ENCODE results near the gene GNPTG.

DNA sequence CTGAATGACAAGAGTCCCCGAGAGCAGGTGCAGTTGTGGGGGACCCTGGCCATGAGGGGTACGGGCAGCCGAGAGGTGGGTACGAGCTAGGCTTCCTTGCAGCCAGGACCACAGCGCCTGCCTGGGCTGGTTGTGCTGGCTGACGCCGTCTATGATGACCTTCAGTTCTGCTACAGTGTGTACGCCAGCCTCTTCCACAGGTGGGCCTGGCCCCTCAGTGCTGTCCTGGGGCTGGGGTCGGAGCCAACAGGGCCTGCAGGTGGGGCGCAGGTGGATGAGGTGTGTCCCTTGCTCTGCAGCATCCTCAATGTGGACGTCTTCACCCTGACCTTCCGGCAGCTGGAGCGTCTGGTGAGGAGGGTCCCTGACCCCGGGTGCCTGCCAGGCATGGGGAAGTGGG, 7.2 kb upstream of the GNPTG start:
- no peak for TF ChIP-seq CTCF (IDR thresholded peaks at IDR 0.05 in 4 of 5, conservative IDR thresholded peaks at IDR 0.05 in 1 of 5)
- TF ChIP-seq POLR2A (IDR thresholded peaks at IDR 0.05) = no peak

Data from gastrocnemius medialis (tissue), 4 donors.